Measurements from ENCODE around the gene TBC1D7. TPM values are rescaled to one million over a fixed set of nuclear protein-coding genes. Genes with fewer than 3 reads are reported as not detected.

The TBC1D7 gene
- total RNA-seq, 1 experiment from 2014 or later = 32.1 TPM

DNA sequence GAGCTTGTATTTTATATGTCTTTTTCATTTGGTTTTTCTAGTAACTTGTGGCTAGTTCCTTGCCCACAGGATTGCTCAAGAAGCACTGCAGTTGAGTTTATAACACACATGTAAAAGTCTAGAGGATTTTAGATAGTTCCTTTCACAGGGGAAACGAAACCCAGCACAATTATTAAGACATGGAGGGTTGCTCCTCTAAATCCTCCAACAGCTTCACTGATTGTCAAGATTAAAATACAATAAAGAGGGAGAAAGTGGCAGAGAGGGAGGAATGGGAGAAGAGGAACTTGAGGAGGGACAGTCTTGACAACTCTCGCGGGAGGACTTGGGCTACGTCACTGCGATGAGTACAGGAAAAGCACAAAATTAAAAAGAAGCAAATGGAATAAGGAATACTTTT, 9.7 kb upstream of the TBC1D7 start:
- no peaks in the 10 kb centered on the region for H3K36me3 ChIP-seq (ENCODE audit: insufficient read depth, low read length, poor library complexity, severe bottlenecking)
- no peak overlapping the region for H3K27ac ChIP-seq (ENCODE audit: low read depth, low read length, poor library complexity, severe bottlenecking)
- intact Hi-C loops (cut with micrococcal nuclease; ENCODE audit: unreplicated experiment) = no loop called here
- ChIA-PET POLR2A (ENCODE audit: low non-redundant PET) (no interaction called here), CTCF (no interaction called here)
- no peak for DNase-seq (ENCODE audit: low spot score)
- no TSS peak for BruUV-seq (replicated peaks)
- H3K4me3 ChIP-seq (ENCODE audit: low read depth, low read length, poor library complexity, severe bottlenecking) = no peak overlapping the region
- H3K27me3 ChIP-seq (replicated peaks; ENCODE audit: insufficient read depth, low read depth, low read length, poor library complexity) = no peaks in the 10 kb centered on the region
- no peak for TF ChIP-seq CTCF (conservative IDR thresholded peaks at IDR 0.05; ENCODE audit: low read depth, low read length)
- no peak for TF ChIP-seq EZH2 (IDR thresholded peaks at IDR 0.05; ENCODE audit: borderline replicate concordance, low read depth, low read length, poor library complexity, severe bottlenecking)
- H3K9me3 ChIP-seq (ENCODE audit: low read depth, low read length, poor library complexity, severe bottlenecking) = no peaks in the 10 kb centered on the region
- no peaks in the 10 kb centered on the region for H3K4me1 ChIP-seq (ENCODE audit: insufficient read depth, low read length, poor library complexity, severe bottlenecking)

- H3K9me3 ChIP-seq (ENCODE audit: low read depth, low read length, poor library complexity, severe bottlenecking) = no peaks in the 10 kb centered on the region
- no peak overlapping the region for H3K27ac ChIP-seq (ENCODE audit: low read depth, low read length, poor library complexity, severe bottlenecking)
- H3K36me3 ChIP-seq (ENCODE audit: insufficient read depth, low read length, poor library complexity, severe bottlenecking) = no peaks in the 10 kb centered on the region
- POLR2A ChIA-PET (ENCODE audit: low non-redundant PET) = no interaction called here
- no peak overlapping the region for H3K4me3 ChIP-seq (ENCODE audit: low read depth, low read length, poor library complexity, severe bottlenecking)
- CTCF ChIA-PET = no interaction called here
- H3K4me1 ChIP-seq (ENCODE audit: insufficient read depth, low read length, poor library complexity, severe bottlenecking) = no peaks in the 10 kb centered on the region
- BruUV-seq (replicated peaks) = no TSS peak
- no peaks in the 10 kb centered on the region for H3K27me3 ChIP-seq (replicated peaks; ENCODE audit: insufficient read depth, low read depth, low read length, poor library complexity)
- TF ChIP-seq EZH2 (IDR thresholded peaks at IDR 0.05; ENCODE audit: borderline replicate concordance, low read depth, low read length, poor library complexity, severe bottlenecking) (no peak), CTCF (conservative IDR thresholded peaks at IDR 0.05; ENCODE audit: low read depth, low read length) (peak; percentile 91)
- intact Hi-C loops (cut with micrococcal nuclease; ENCODE audit: unreplicated experiment) = loop anchor here (1.0 to 2.0 kb wide), 4 partner anchors 151 to 730 kb away; partner anchors contain the start of genes GFOD1 and NOL7
- DNase-seq (ENCODE audit: low spot score) = peak; percentile 89
Observed at GRCh38 chr6:13336553-13336952, 8.2 kb upstream of the TBC1D7 start.

DNA sequence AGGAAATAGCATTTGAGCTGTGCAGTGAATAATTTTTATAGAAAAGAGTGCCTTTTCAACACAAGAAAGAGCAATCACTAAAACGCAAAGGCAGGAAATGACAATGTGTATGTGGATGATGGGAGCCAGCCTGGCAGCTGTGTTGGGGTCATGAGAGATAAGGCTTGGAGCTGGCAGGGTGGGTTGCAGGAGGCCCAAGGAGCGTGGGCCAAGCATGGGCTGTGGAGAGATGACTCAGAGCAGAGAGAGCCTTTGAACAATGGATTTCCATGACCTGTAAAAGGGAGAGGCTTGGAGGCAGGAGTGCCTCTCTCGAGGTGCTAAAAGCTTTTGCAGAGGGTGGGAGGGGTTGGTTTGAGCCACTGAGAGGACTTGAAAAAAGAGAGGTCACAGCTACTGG, 6.6 kb upstream of the TBC1D7 start:
- no peak overlapping the region for H3K4me3 ChIP-seq (ENCODE audit: low read depth, low read length, poor library complexity, severe bottlenecking)
- no peaks in the 10 kb centered on the region for H3K9me3 ChIP-seq (ENCODE audit: low read depth, low read length, poor library complexity, severe bottlenecking)
- intact Hi-C loops (cut with micrococcal nuclease; ENCODE audit: unreplicated experiment) = loop anchor here (5.0 kb wide), 1 partner anchor 423 kb away; no protein-coding TSS in a partner anchor
- CTCF ChIA-PET = interaction anchor here (0.5 to 1.7 kb wide), 2 partner anchors 189 to 280 kb away, joined by 3 to 5 read pairs; partner anchors contain the start of gene NOL7
- no peaks in the 10 kb centered on the region for H3K36me3 ChIP-seq (ENCODE audit: insufficient read depth, low read length, poor library complexity, severe bottlenecking)
- no peaks in the 10 kb centered on the region for H3K4me1 ChIP-seq (ENCODE audit: insufficient read depth, low read length, poor library complexity, severe bottlenecking)
- TF ChIP-seq EZH2 (IDR thresholded peaks at IDR 0.05; ENCODE audit: borderline replicate concordance, low read depth, low read length, poor library complexity, severe bottlenecking) (no peak), CTCF (conservative IDR thresholded peaks at IDR 0.05; ENCODE audit: low read depth, low read length) (no peak)
- no peak overlapping the region for H3K27ac ChIP-seq (ENCODE audit: low read depth, low read length, poor library complexity, severe bottlenecking)
- no TSS peak for BruUV-seq (replicated peaks)
- DNase-seq (ENCODE audit: low spot score) = no peak
- POLR2A ChIA-PET (ENCODE audit: low non-redundant PET) = no interaction called here
- H3K27me3 ChIP-seq (replicated peaks; ENCODE audit: insufficient read depth, low read depth, low read length, poor library complexity) = no peaks in the 10 kb centered on the region

All from A673 (cell line).